Measurements from ENCODE around the gene RNF40. TPM values are rescaled to one million over a fixed set of nuclear protein-coding genes. Genes with fewer than 3 reads are reported as not detected.

Gene RNF40
- total RNA-seq (2014; rRNA removed; shearing (Covaris generic); ENCODE audit: low replicate concordance), result 107 and 110 TPM in 2 replicates

- in situ Hi-C loops (cut with HindIII; ENCODE audit: low pct_unique_long_range_greater_than_20kb, low sequenced_read_pairs), result loop anchor here (25.0 kb wide), 1 partner anchor 175 kb away; the partner anchor contains the start of gene ORAI3
- peak; percentile 99 for DNase-seq (ENCODE audit: low read depth)
Observed at GRCh38 chr16:30761928-30762902, at the start of gene RNF40, which contains the start of gene CFAP119. RNF40 (plus strand) TSS chr16:30762322; CDS start chr16:30762546, 224 bp downstream. CFAP119 (minus strand) TSS chr16:30762062; CDS start chr16:30761748, 314 bp downstream.

GRCh38 chr16:30715750-30716445 is 46.2 kb upstream of the RNF40 start:
- in situ Hi-C loops (cut with HindIII; ENCODE audit: low pct_unique_long_range_greater_than_20kb, low sequenced_read_pairs), result no loop called here
- no peak for DNase-seq (ENCODE audit: low read depth)

GRCh38 chr16:30720086-30720485 is 42.0 kb upstream of the RNF40 start:
- no peak for DNase-seq (ENCODE audit: low read depth)
- in situ Hi-C loops (cut with HindIII; ENCODE audit: low pct_unique_long_range_greater_than_20kb, low sequenced_read_pairs), result no loop called here

- in situ Hi-C loops (cut with HindIII; ENCODE audit: low pct_unique_long_range_greater_than_20kb, low sequenced_read_pairs), result no loop called here
- DNase-seq (ENCODE audit: low read depth), result no peak
Observed at GRCh38 chr16:30720694-30721093, 41.4 kb upstream of the RNF40 start.

GRCh38 chr16:30721167-30721566 is 41.0 kb upstream of the RNF40 start:
- DNase-seq (ENCODE audit: low read depth), result no peak

GRCh38 chr16:30721606-30722005 is 40.5 kb upstream of the RNF40 start:
- no peak for DNase-seq (ENCODE audit: low read depth)
- in situ Hi-C loops (cut with HindIII; ENCODE audit: low pct_unique_long_range_greater_than_20kb, low sequenced_read_pairs), result no loop called here

More at GRCh38 chr16:30721167-30721566, 41.0 kb upstream of the RNF40 start:
- in situ Hi-C loops (cut with HindIII; ENCODE audit: low pct_unique_long_range_greater_than_20kb, low sequenced_read_pairs), result no loop called here

GRCh38 chr16:30722443-30722842 is 39.7 kb upstream of the RNF40 start:
- in situ Hi-C loops (cut with HindIII; ENCODE audit: low pct_unique_long_range_greater_than_20kb, low sequenced_read_pairs), result no loop called here
- DNase-seq (ENCODE audit: low read depth), result no peak

- no peak for DNase-seq (ENCODE audit: low read depth)
- in situ Hi-C loops (cut with HindIII; ENCODE audit: low pct_unique_long_range_greater_than_20kb, low sequenced_read_pairs), result no loop called here
Observed at GRCh38 chr16:30722916-30723315, 39.2 kb upstream of the RNF40 start.

- no peak for DNase-seq (ENCODE audit: low read depth)
- in situ Hi-C loops (cut with HindIII; ENCODE audit: low pct_unique_long_range_greater_than_20kb, low sequenced_read_pairs), result no loop called here
Observed at GRCh38 chr16:30723725-30724355, 38.3 kb upstream of the RNF40 start.

GRCh38 chr16:30724641-30725417 is 37.3 kb upstream of the RNF40 start:
- in situ Hi-C loops (cut with HindIII; ENCODE audit: low pct_unique_long_range_greater_than_20kb, low sequenced_read_pairs), result no loop called here
- DNase-seq (ENCODE audit: low read depth), result no peak

- in situ Hi-C loops (cut with HindIII; ENCODE audit: low pct_unique_long_range_greater_than_20kb, low sequenced_read_pairs), result no loop called here
- DNase-seq (ENCODE audit: low read depth), result no peak
Observed at GRCh38 chr16:30725418-30725792, 36.7 kb upstream of the RNF40 start.

GRCh38 chr16:30728321-30728720 is 33.8 kb upstream of the RNF40 start:
- in situ Hi-C loops (cut with HindIII; ENCODE audit: low pct_unique_long_range_greater_than_20kb, low sequenced_read_pairs), result no loop called here
- no peak for DNase-seq (ENCODE audit: low read depth)

GRCh38 chr16:30728899-30729672 is 33.0 kb upstream of the RNF40 start:
- no peak for DNase-seq (ENCODE audit: low read depth)
- in situ Hi-C loops (cut with HindIII; ENCODE audit: low pct_unique_long_range_greater_than_20kb, low sequenced_read_pairs), result no loop called here

- no peak for DNase-seq (ENCODE audit: low read depth)
- in situ Hi-C loops (cut with HindIII; ENCODE audit: low pct_unique_long_range_greater_than_20kb, low sequenced_read_pairs), result no loop called here
Observed at GRCh38 chr16:30731411-30731810, 30.7 kb upstream of the RNF40 start.

- DNase-seq (ENCODE audit: low read depth), result no peak
- in situ Hi-C loops (cut with HindIII; ENCODE audit: low pct_unique_long_range_greater_than_20kb, low sequenced_read_pairs), result no loop called here
Observed at GRCh38 chr16:30736995-30737793, 24.9 kb upstream of the RNF40 start.

- no peak for DNase-seq (ENCODE audit: low read depth)
- in situ Hi-C loops (cut with HindIII; ENCODE audit: low pct_unique_long_range_greater_than_20kb, low sequenced_read_pairs), result no loop called here
Observed at GRCh38 chr16:30737794-30738648, 24.1 kb upstream of the RNF40 start.
